OCI-LY1 (cell line): ENCODE data around the gene HDC.

Experiments used
- H2AFZ ChIP-seq: fragments of 200-600 bp; sonication (generic), shearing (Covaris generic); 2 replicates; pipeline ENCODE4 v1.6.0; 2014; ENCODE audit warnings: antibody characterized with exemption, mild to moderate bottlenecking, low read length
- H3F3A ChIP-seq: fragments of 200-600 bp; sonication (generic), shearing (Covaris generic); 2 replicates; pipeline ENCODE4 v1.6.0; 2014; ENCODE audit warnings: mild to moderate bottlenecking, antibody characterized with exemption, low read length, moderate library complexity; ENCODE audit not compliant: insufficient read depth
- H3K27ac ChIP-seq: fragments of 200-600 bp; sonication (generic); 2 replicates; pipeline ENCODE4 v1.5.1; 2014; ENCODE audit warnings: low read length, mixed run types, mild to moderate bottlenecking, low read depth; ENCODE audit not compliant: poor library complexity, severe bottlenecking
- H3K27me3 ChIP-seq: fragments of 200-600 bp; sonication (generic); 2 replicates; pipeline ENCODE4 v1.6.0; 2014; ENCODE audit warnings: antibody characterized with exemption, mild to moderate bottlenecking, low read length, moderate library complexity; ENCODE audit not compliant: insufficient read depth
- H3K36me3 ChIP-seq: fragments of 200-600 bp; sonication (generic); 2 replicates; pipeline ENCODE4 v1.6.1; 2014; ENCODE audit warnings: mild to moderate bottlenecking, antibody characterized with exemption, low read length, moderate library complexity, mixed read lengths; ENCODE audit not compliant: insufficient read depth
- H3K4me1 ChIP-seq: fragments of 200-600 bp; sonication (generic); 2 replicates; pipeline ENCODE4 v1.5.1; 2014; ENCODE audit warnings: mild to moderate bottlenecking, low read length, moderate library complexity; ENCODE audit not compliant: insufficient read depth, severe bottlenecking
- H3K4me2 ChIP-seq: fragments of 200-600 bp; sonication (generic), shearing (Covaris generic); 2 replicates; pipeline ENCODE4 v1.6.1; 2014; ENCODE audit warnings: low read length
- H3K4me3 ChIP-seq: fragments of 200-600 bp; sonication (generic); 2 replicates; pipeline ENCODE4 v1.5.1; 2014; ENCODE audit warnings: low read length, low read depth, mild to moderate bottlenecking, mixed read lengths; ENCODE audit not compliant: poor library complexity, severe bottlenecking
- H3K79me2 ChIP-seq: fragments of 200-600 bp; shearing (Covaris generic); 2 replicates; pipeline ENCODE4 v1.6.1; 2016; ENCODE audit warnings: mixed run types, low read length, mixed read lengths; ENCODE audit not compliant: insufficient read depth
- H3K9ac ChIP-seq: fragments of 200-600 bp; sonication (generic), shearing (Covaris generic); 2 replicates; pipeline ENCODE4 v1.6.1; 2014; ENCODE audit warnings: mild to moderate bottlenecking, low read length, mixed read lengths
- H3K9me2 ChIP-seq: fragments of 200-600 bp; sonication (generic), shearing (Covaris generic); 2 replicates; pipeline ENCODE4 v1.6.1; 2014; ENCODE audit warnings: low read depth, mild to moderate bottlenecking, low read length, mixed read lengths
- H3K9me3 ChIP-seq: fragments of 200-600 bp; shearing (Covaris generic); 2 replicates; pipeline ENCODE4 v1.6.1; 2014; ENCODE audit warnings: low read length, mixed read lengths
- H4K20me1 ChIP-seq: fragments of 200-600 bp; sonication (generic), shearing (Covaris generic); 2 replicates; pipeline ENCODE4 v1.6.0; 2016; ENCODE audit warnings: mild to moderate bottlenecking, low read length; ENCODE audit not compliant: insufficient read depth
- EZH2 ChIP-seq: fragments of 200-600 bp; sonication (generic), shearing (Covaris generic); IDR thresholded peaks from 2 replicates; pipeline ENCODE4 v1.8.0; 2017; ENCODE audit warnings: borderline replicate concordance, mixed run types, mild to moderate bottlenecking, antibody characterized with exemption, low read length, moderate library complexity, mixed read lengths
- TF ChIP-seq, protein P1 (sequence below): fragments of 200-600 bp; sonication (generic), shearing (Covaris generic); IDR thresholded peaks from 2 replicates; pipeline ENCODE4 v1.5.1; 2017; ENCODE audit warnings: mild to moderate bottlenecking, antibody characterized with exemption, low read length, moderate library complexity, mixed read lengths

Gene HDC

DNA sequence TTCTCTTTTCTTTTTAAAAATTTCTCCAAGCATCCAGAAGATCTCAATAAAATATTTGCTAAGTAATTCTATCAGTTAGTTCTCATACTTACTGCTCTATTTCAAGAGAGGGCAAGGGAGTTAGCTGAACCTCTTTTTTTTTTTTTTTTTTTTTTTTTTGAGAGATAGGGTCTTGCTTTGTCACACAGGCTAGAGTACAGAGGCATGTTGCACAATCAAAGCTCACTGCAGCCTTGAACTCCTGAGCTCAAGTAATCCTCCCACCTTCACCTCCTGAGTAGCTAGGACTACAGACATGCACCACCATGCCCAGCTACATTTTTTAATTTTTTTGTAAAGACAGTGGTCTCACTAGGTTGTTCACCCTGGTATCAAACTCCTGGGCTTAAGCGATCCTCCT lies 21.4 kb downstream of the HDC start:
- TF ChIP-seq EZH2, result no peak
- TF ChIP-seq, protein P1, sequence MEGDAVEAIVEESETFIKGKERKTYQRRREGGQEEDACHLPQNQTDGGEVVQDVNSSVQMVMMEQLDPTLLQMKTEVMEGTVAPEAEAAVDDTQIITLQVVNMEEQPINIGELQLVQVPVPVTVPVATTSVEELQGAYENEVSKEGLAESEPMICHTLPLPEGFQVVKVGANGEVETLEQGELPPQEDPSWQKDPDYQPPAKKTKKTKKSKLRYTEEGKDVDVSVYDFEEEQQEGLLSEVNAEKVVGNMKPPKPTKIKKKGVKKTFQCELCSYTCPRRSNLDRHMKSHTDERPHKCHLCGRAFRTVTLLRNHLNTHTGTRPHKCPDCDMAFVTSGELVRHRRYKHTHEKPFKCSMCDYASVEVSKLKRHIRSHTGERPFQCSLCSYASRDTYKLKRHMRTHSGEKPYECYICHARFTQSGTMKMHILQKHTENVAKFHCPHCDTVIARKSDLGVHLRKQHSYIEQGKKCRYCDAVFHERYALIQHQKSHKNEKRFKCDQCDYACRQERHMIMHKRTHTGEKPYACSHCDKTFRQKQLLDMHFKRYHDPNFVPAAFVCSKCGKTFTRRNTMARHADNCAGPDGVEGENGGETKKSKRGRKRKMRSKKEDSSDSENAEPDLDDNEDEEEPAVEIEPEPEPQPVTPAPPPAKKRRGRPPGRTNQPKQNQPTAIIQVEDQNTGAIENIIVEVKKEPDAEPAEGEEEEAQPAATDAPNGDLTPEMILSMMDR, result no peak
- H3K9me3 ChIP-seq, result no peaks in the 10 kb centered on the region
- no peak overlapping the region for H3K4me2 ChIP-seq
- no peaks in the 10 kb centered on the region for H3K4me1 ChIP-seq
- H3K27me3 ChIP-seq, result no peaks in the 10 kb centered on the region
- H4K20me1 ChIP-seq, result no peaks in the 10 kb centered on the region
- no peak overlapping the region for H2AFZ ChIP-seq
- H3F3A ChIP-seq, result no peaks in the 10 kb centered on the region
- no peaks in the 10 kb centered on the region for H3K36me3 ChIP-seq
- no peaks in the 10 kb centered on the region for H3K9me2 ChIP-seq
- H3K79me2 ChIP-seq, result no peaks in the 10 kb centered on the region
- H3K27ac ChIP-seq, result no peak overlapping the region
- no peak overlapping the region for H3K4me3 ChIP-seq
- no peak overlapping the region for H3K9ac ChIP-seq

DNA sequence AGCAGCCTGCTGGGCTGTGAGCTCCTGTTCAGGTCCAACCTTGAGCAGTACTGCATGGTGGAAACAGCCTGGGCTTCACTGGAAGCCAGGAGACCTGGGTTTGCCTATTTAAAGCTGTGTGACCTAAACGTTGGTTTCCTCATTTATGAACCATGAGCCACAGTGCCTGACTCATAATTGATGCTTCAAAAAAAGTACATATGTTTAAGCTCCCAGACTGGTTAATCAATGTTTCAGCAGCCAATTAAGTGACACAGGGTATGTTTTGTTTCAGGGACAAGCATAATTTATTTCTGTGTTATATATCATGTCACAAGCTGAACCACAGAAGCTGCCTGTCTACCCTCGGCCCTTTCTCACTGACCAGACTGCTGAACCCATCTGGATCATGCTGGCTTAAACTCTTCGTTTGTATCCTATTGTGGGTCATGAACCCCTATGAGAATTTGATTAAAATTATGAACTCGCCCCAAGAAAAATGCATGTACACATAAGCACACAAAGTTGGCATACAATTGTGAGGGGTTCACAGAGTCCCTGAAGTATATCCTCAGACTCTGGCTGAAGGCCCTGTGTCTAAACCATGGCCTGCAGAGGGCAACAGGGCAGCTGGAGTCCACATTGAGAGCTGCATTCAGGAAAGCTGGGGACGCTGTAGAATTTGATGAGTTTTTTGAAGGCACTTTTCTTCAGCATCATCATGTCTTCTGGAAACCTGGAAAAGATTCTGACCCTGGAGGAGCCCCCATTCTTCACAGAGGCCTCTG lies 23.7 kb downstream of the HDC start:
- Histone ChIP-seq H3K27ac (no peak overlapping the region), H3K4me3 (no peak overlapping the region), H3K9ac (no peak overlapping the region), H3K4me1 (no peaks in the 10 kb centered on the region), H3K9me2 (no peaks in the 10 kb centered on the region), H3K27me3 (no peaks in the 10 kb centered on the region), H4K20me1 (no peaks in the 10 kb centered on the region), H3F3A (no peaks in the 10 kb centered on the region), H3K79me2 (no peaks in the 10 kb centered on the region), H2AFZ (no peak overlapping the region), H3K9me3 (no peaks in the 10 kb centered on the region), H3K4me2 (no peak overlapping the region), H3K36me3 (no peaks in the 10 kb centered on the region)
- TF ChIP-seq EZH2, result no peak
- TF ChIP-seq, protein P1, result no peak

DNA sequence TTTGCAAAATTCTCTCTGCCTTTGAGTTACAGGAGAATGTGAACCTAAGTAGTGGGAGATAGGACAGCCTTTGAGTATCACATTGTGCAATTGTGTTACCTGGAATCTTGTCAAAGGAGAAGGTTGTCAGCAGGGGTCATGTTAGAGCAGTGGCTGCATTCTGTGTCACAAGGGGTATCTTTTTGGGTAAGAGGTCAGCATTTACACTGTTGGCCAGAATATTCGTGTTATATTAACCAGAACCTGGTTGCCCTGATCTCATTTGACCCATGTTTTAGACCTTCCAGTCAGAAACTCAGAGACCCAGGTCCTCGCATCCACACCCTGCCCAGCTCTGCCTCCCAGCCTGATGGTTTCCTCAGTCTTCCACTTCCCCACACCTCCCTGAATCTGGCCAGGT lies 27.3 kb downstream of the HDC start:
- Histone ChIP-seq H3K9me3 (no peaks in the 10 kb centered on the region), H3K4me2 (no peak overlapping the region), H3K79me2 (no peaks in the 10 kb centered on the region), H4K20me1 (no peaks in the 10 kb centered on the region), H3K27me3 (no peaks in the 10 kb centered on the region), H3K4me3 (no peak overlapping the region), H3K9ac (no peak overlapping the region), H3F3A (no peaks in the 10 kb centered on the region), H3K4me1 (no peaks in the 10 kb centered on the region), H3K36me3 (no peaks in the 10 kb centered on the region), H3K27ac (no peak overlapping the region), H3K9me2 (no peaks in the 10 kb centered on the region), H2AFZ (no peak overlapping the region)
- TF ChIP-seq, protein P1, result no peak
- TF ChIP-seq EZH2, result no peak
